Esophagus muscularis mucosa (tissue), 4 donors: ENCODE data around the gene GUCD1. TPM values are rescaled to one million over a fixed set of nuclear protein-coding genes. Genes with fewer than 3 reads are reported as not detected.

Experiments
- DNase-seq: peaks from one replicate; pipeline ENCODE4 v3.0.0-alpha.2; 2017; ENCODE audit errors: extremely low spot score
- H3K27ac ChIP-seq, 4 donors: fragments of 200-600 bp; sonication (generic); replicated peaks in 1 of 4; 1 replicate in 3 of 4; 2 replicates in 1 of 4; pipeline ENCODE4 v1.5.1; 2016 to 2019; ENCODE audit warnings: mild to moderate bottlenecking in 1 of 4
- H3K27me3 ChIP-seq, 4 donors: fragments of 200-600 bp; sonication (generic); one replicate each; pipeline versions ENCODE4 v1.5.1 to v1.6.0; 2016 to 2019
- H3K36me3 ChIP-seq, 4 donors: fragments of 200-600 bp; sonication (generic); one replicate each; pipeline ENCODE4 v1.5.1; 2016 to 2019
- H3K4me1 ChIP-seq, 4 donors: fragments of 200-600 bp; sonication (generic); one replicate each; pipeline ENCODE4 v1.5.1; 2016 to 2019
- H3K4me3 ChIP-seq, 4 donors: fragments of 200-600 bp; sonication (generic); 1 replicate in 2 of 4; 2 replicates in 2 of 4; pipeline ENCODE4 v1.5.1; 2016 to 2019; ENCODE audit warnings: mild to moderate bottlenecking in 4 of 4, moderate library complexity in 1 of 4
- H3K9me3 ChIP-seq, 4 donors: fragments of 200-600 bp; sonication (generic); 1 replicate in 3 of 4; 2 replicates in 1 of 4; pipeline ENCODE4 v1.5.1; 2016 to 2019
- EP300 ChIP-seq: sonication (generic); formaldehyde crosslinking; IDR thresholded peaks from one replicate; pipeline ENCODE4 v1.6.1; 2017; ENCODE audit warnings: antibody characterized with exemption
- POLR2A ChIP-seq: fragments of 450-650 bp; IDR thresholded peaks from one replicate; pipeline ENCODE4 v1.6.1; 2017; ENCODE audit warnings: antibody characterized with exemption, moderate library complexity, mild to moderate bottlenecking, low read depth
- POLR2AphosphoS5 ChIP-seq, 2 donors: sonication (generic); formaldehyde crosslinking; IDR thresholded peaks; one replicate each; pipeline ENCODE4 v1.6.1; 2017; ENCODE audit warnings: antibody characterized with exemption in 2 of 2
- WGBS: methylation state at CpG from one replicate; pipeline ENCODE4 v1.1.5; 2018; 5-methylcytosine and 5-hydroxymethylcytosine counted together
- intact Hi-C: fragments of 100-400 bp; cut with DNase I; formaldehyde crosslinking; loops from one replicate; pipeline ENCODE4 v1.15.1; 2023
- total RNA-seq, 4 donors: library from RNA; depleted of rRNA; stranded (reverse); fragments of >200 nt; gene quantifications; one replicate each; pipeline versions ENCODE4 v1.1.0 to v1.2.1, GENCODE V29; 2016
- TF ChIP-seq, protein P1 (sequence below), 3 experiments: fragments of 200-600 bp in 2 of 3; fragments of 450-650 bp in 1 of 3; sonication (generic) in 2 of 3; IDR thresholded peaks; one replicate each; pipeline ENCODE4 v1.5.1; 2017 to 2019; ENCODE audit warnings: antibody characterized with exemption in 3 of 3, mild to moderate bottlenecking in 2 of 3, moderate library complexity in 1 of 3

The GUCD1 gene
- total RNA-seq, 4 donors from 2014 or later = 93.4 to 202 (median 160) TPM

DNA sequence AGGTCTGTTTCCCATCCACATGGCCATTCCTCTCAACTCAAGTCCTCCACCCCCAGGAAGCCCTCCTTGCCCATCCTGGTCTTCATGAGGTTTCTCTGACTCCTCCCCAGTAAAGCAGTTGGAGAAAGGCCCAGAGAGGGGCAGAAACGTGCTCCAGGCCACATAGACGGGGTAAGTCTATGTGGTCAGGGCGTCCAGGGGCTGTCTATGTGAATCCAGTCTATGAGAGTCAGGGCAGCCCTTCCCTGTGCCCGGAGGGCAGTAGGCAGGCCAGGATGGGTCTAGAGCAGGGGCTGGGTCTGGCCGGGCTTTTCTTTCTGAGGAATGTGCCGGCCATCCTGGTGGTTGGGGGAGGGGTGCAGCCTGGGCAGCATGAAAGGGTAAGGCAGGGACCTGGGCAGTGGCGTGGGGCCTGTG, 11.7 kb downstream of the GUCD1 start:
- intact Hi-C loops = no loop called here
- DNase-seq = no peak
- Histone ChIP-seq H3K4me3 (no peak overlapping the region), H3K27me3 (no peaks in the 10 kb centered on the region), H3K4me1 (peaks cover 22 to 44% (median 31%) of the 10 kb centered on the region in 4 donors), H3K9me3 (no peaks in the 10 kb centered on the region), H3K27ac (no peak overlapping the region), H3K36me3 (peaks cover 53 to 91% (median 82%) of the 10 kb centered on the region in 4 donors)
- no peak for TF ChIP-seq EP300
- TF ChIP-seq, protein P1, sequence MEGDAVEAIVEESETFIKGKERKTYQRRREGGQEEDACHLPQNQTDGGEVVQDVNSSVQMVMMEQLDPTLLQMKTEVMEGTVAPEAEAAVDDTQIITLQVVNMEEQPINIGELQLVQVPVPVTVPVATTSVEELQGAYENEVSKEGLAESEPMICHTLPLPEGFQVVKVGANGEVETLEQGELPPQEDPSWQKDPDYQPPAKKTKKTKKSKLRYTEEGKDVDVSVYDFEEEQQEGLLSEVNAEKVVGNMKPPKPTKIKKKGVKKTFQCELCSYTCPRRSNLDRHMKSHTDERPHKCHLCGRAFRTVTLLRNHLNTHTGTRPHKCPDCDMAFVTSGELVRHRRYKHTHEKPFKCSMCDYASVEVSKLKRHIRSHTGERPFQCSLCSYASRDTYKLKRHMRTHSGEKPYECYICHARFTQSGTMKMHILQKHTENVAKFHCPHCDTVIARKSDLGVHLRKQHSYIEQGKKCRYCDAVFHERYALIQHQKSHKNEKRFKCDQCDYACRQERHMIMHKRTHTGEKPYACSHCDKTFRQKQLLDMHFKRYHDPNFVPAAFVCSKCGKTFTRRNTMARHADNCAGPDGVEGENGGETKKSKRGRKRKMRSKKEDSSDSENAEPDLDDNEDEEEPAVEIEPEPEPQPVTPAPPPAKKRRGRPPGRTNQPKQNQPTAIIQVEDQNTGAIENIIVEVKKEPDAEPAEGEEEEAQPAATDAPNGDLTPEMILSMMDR (IDR thresholded peaks at IDR 0.05) = no peak
- TF ChIP-seq POLR2AphosphoS5 (IDR thresholded peaks at IDR 0.05) = no peak
- no peak for TF ChIP-seq POLR2A
- WGBS = 85% methylated on average over 4 of the region's 7 CpGs

DNA sequence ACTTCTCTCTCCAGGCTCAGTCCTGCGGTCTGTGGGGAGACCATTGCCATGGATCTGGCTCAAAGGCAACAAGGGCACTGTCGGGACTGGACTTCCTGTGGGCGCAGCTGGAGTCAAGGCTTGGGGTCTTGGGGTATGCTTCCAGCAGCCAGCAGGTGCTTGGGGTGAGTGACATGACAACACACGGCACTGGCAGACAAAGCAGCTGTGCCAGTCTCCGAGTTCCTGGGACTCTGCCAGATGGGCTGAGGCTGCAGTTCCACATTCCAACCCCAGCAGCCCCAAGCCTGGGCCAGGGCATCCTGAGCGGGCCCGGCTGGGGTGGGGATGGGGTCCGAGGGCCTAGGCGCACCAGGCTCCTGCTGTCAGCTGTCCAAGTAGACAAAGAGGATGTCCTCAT, 12.3 kb downstream of the GUCD1 start:
- WGBS = 93% methylated on average over 4 of the region's 9 CpGs
- Histone ChIP-seq H3K9me3 (no peaks in the 10 kb centered on the region), H3K27ac (no peak overlapping the region), H3K36me3 (peaks cover 49 to 86% (median 77%) of the 10 kb centered on the region in 4 donors), H3K27me3 (no peaks in the 10 kb centered on the region), H3K4me3 (no peak overlapping the region), H3K4me1 (peaks cover 22 to 44% (median 31%) of the 10 kb centered on the region in 4 donors)
- intact Hi-C loops = no loop called here
- DNase-seq = no peak
- no peak for TF ChIP-seq POLR2AphosphoS5 (IDR thresholded peaks at IDR 0.05)
- TF ChIP-seq EP300 = no peak
- TF ChIP-seq, protein P1 (IDR thresholded peaks at IDR 0.05) = no peak
- no peak for TF ChIP-seq POLR2A

DNA sequence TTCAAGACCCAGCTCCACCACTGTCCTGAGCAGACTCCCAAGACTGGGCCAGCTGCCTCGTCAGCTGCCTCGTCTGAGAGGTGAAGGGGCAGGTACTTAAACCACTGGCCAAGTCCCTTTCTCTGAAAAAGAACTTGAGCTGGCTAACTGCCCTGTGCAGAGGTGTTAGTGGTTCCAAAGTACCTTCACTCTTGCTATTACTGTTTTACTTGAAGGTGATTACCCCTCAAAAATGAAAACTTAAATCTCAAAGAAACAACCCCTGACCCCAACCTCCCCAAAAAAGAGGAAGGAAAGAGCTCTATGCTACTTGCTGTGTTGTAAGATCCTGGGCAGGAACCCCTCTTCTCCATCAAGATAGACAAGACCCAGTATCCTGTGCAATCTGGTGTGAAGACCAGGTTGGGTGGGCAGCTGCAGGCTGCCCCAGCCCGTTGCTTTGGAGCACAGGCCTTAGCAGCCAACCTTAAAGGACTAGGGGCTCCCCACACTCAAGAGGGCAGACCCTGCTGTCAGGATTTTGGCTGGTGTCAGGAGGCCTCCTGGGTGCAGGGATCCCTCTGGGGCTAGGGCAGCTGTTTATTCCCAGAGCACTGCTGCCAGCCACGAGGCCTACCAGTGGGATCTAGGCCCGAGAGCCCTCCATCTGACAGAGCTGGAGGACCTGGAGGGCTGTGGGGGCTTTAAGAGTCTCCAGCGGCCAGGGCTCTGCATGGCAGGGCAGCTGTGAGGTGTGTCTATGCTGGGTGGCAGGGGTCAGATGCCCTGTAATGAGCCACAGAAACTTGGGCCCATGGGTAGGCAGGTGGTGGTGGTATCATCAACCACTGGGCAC, 13.0 kb downstream of the GUCD1 start:
- H3K27ac ChIP-seq = no peak overlapping the region
- no peak for DNase-seq

DNA sequence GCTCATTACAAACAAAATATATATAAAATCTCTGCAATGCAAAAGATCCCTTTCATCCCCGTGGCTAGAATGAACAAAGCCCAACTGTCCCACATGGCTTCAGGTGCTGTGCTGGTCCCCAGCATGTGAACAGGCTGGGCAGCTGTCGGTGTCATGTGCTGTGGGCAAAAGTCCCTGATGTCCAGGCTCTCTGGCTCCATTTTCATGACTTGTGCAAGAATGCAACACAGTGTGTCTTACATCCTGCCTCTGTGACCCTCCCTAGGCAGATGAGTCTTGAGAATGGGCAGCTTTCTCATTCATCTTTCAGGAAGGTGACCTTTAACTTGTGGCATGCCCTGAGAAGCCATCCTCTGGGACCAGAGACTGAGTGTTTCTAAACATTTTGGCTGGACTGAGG, 14.5 kb downstream of the GUCD1 start:
- Histone ChIP-seq H3K4me3 (no peak overlapping the region), H3K9me3 (no peaks in the 10 kb centered on the region), H3K27me3 (no peaks in the 10 kb centered on the region), H3K36me3 (peaks cover 34 to 66% (median 61%) of the 10 kb centered on the region in 4 donors), H3K27ac (no peak overlapping the region), H3K4me1 (peaks cover 17 to 40% (median 21%) of the 10 kb centered on the region in 4 donors)
- intact Hi-C loops = no loop called here
- no peak for DNase-seq
- TF ChIP-seq, protein P1 (IDR thresholded peaks at IDR 0.05) = no peak
- no peak for TF ChIP-seq EP300
- no peak for TF ChIP-seq POLR2A
- no peak for TF ChIP-seq POLR2AphosphoS5 (IDR thresholded peaks at IDR 0.05)
- 89% methylated on average over 2 of the region's 2 CpGs for WGBS

More for the DNA sequence above, 13.0 kb downstream of the GUCD1 start:
- TF ChIP-seq, protein P1 (IDR thresholded peaks at IDR 0.05) = no peak
- TF ChIP-seq POLR2AphosphoS5 (IDR thresholded peaks at IDR 0.05) (no peak), EP300 (no peak)
- H3K27me3 ChIP-seq = no peaks in the 10 kb centered on the region
- H3K36me3 ChIP-seq = peaks cover 41 to 78% (median 69%) of the 10 kb centered on the region in 4 donors
- H3K9me3 ChIP-seq = no peaks in the 10 kb centered on the region
- no peak overlapping the region for H3K4me3 ChIP-seq
- 52% methylated on average over 2 of the region's 6 CpGs for WGBS
- H3K4me1 ChIP-seq = peaks cover 22 to 44% (median 31%) of the 10 kb centered on the region in 4 donors
- intact Hi-C loops = no loop called here
